HG03159 (cell line): ENCODE results near the gene PTPN6.
"Not testable (repeated sequence)": the region's sequence is repeated elsewhere in the genome, so short reads cannot be mapped to it uniquely, and the experiment has no call there.

ENCODE experiments used
- ATAC-seq: cut with Tn5 transposase; IDR thresholded peaks from one replicate; pipeline ENCODE4 v1.9.1; 2021; ENCODE audit warnings: mild to moderate bottlenecking, moderate library complexity; ENCODE audit not compliant: unreplicated experiment

The PTPN6 gene

GRCh38 chr12:6950811-6951540, at the start of gene PTPN6:
Gene PTPN6, plus strand, starts transcription at chr12:6951356. Its CDS starts 157 bp downstream, at chr12:6951513.
- no peak for ATAC-seq

GRCh38 chr12:6902448-6902847, 48.7 kb upstream of the PTPN6 start:
- no peak for ATAC-seq

GRCh38 chr12:6903722-6904121, 47.4 kb upstream of the PTPN6 start:
- ATAC-seq, result no peak

GRCh38 chr12:6904280-6905276, 46.6 kb upstream of the PTPN6 start, which contains the start of gene LRRC23:
Gene LRRC23, plus strand, starts transcription at chr12:6904822. Its CDS starts 812 bp downstream, at chr12:6905634.
- ATAC-seq, result peak; percentile 95

- no peak for ATAC-seq
These were observed 45.6 kb upstream of the PTPN6 start for GRCh38 chr12:6905414-6906040.

- ATAC-seq, result not testable (repeated sequence)
These were observed 43.0 kb upstream of the PTPN6 start for GRCh38 chr12:6908141-6908540.

GRCh38 chr12:6909421-6910145, 41.6 kb upstream of the PTPN6 start:
- no peak for ATAC-seq

GRCh38 chr12:6912164-6912935, 38.8 kb upstream of the PTPN6 start:
- ATAC-seq, result no peak

- ATAC-seq, result peak; percentile 63
These were observed 36.8 kb upstream of the PTPN6 start, which contains the start of gene ENO2 for GRCh38 chr12:6914246-6914946. Gene ENO2, plus strand, starts transcription at chr12:6914580. Its CDS starts 1,253 bp downstream, at chr12:6915833.

- no peak for ATAC-seq
These were observed 36.0 kb upstream of the PTPN6 start for GRCh38 chr12:6914947-6915788.

- no peak for ATAC-seq
These were observed 35.3 kb upstream of the PTPN6 start for GRCh38 chr12:6915789-6916285.

GRCh38 chr12:6916426-6917200, 34.5 kb upstream of the PTPN6 start:
- no peak for ATAC-seq

- ATAC-seq, result no peak
These were observed 33.5 kb upstream of the PTPN6 start for GRCh38 chr12:6917491-6918231.

- ATAC-seq, result no peak
These were observed 31.6 kb upstream of the PTPN6 start for GRCh38 chr12:6919588-6919987.

- ATAC-seq, result no peak
These were observed 29.6 kb upstream of the PTPN6 start for GRCh38 chr12:6921539-6921938.
